Nephron (organoid): ENCODE data around the gene MAML3.

ENCODE experiments used
- H3K27ac Mint-ChIP-seq, 3 experiments: 2 replicates each; pipeline ENCODE4 v1.8.0; 2020; ENCODE audit warnings: mixed read lengths in 3 of 3, mild to moderate bottlenecking in 2 of 3, moderate library complexity in 1 of 3
- H3K27me3 Mint-ChIP-seq: 2 replicates; pipeline ENCODE4 v1.8.0; 2021; ENCODE audit warnings: low read depth, mild to moderate bottlenecking, moderate library complexity, mixed read lengths
- H3K36me3 Mint-ChIP-seq: 2 replicates; pipeline ENCODE4 v1.8.0; 2020; ENCODE audit warnings: low read depth, mixed read lengths
- H3K4me1 Mint-ChIP-seq: 2 replicates; pipeline ENCODE4 v1.8.0; 2020; ENCODE audit warnings: mixed read lengths
- H3K4me3 Mint-ChIP-seq, 3 experiments: 2 replicates each; pipeline ENCODE4 v1.8.0; 2020; ENCODE audit warnings: mild to moderate bottlenecking in 3 of 3, mixed read lengths in 3 of 3, moderate library complexity in 2 of 3
- H3K9me3 Mint-ChIP-seq: 2 replicates; pipeline ENCODE4 v1.8.0; 2020; ENCODE audit warnings: mixed read lengths
- TF ChIP-seq, protein P1 (sequence below), 3 experiments: fragments of 200-600 bp; sonication (generic); IDR thresholded peaks; one replicate each; pipeline ENCODE4 v1.5.0; 2021; ENCODE audit warnings: antibody characterized with exemption in 3 of 3; ENCODE audit not compliant: unreplicated experiment in 3 of 3

The MAML3 gene

GRCh38 chr4:139898293-139898692 lies 255.7 kb downstream of the MAML3 start:
- H3K27me3 Mint-ChIP-seq = no peaks in the 10 kb centered on the region
- H3K9me3 Mint-ChIP-seq = no peaks in the 10 kb centered on the region
- peaks cover 46% of the 10 kb centered on the region for H3K4me1 Mint-ChIP-seq
- TF ChIP-seq, protein P1, sequence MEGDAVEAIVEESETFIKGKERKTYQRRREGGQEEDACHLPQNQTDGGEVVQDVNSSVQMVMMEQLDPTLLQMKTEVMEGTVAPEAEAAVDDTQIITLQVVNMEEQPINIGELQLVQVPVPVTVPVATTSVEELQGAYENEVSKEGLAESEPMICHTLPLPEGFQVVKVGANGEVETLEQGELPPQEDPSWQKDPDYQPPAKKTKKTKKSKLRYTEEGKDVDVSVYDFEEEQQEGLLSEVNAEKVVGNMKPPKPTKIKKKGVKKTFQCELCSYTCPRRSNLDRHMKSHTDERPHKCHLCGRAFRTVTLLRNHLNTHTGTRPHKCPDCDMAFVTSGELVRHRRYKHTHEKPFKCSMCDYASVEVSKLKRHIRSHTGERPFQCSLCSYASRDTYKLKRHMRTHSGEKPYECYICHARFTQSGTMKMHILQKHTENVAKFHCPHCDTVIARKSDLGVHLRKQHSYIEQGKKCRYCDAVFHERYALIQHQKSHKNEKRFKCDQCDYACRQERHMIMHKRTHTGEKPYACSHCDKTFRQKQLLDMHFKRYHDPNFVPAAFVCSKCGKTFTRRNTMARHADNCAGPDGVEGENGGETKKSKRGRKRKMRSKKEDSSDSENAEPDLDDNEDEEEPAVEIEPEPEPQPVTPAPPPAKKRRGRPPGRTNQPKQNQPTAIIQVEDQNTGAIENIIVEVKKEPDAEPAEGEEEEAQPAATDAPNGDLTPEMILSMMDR (IDR thresholded peaks at IDR 0.05; ENCODE audit: unreplicated experiment in 3 of 3) = no peak
- peak overlapping the region in 2 of 3 experiments; percentile 4 to 51 for H3K27ac Mint-ChIP-seq
- H3K36me3 Mint-ChIP-seq = no peaks in the 10 kb centered on the region
- no peak overlapping the region for H3K4me3 Mint-ChIP-seq

DNA sequence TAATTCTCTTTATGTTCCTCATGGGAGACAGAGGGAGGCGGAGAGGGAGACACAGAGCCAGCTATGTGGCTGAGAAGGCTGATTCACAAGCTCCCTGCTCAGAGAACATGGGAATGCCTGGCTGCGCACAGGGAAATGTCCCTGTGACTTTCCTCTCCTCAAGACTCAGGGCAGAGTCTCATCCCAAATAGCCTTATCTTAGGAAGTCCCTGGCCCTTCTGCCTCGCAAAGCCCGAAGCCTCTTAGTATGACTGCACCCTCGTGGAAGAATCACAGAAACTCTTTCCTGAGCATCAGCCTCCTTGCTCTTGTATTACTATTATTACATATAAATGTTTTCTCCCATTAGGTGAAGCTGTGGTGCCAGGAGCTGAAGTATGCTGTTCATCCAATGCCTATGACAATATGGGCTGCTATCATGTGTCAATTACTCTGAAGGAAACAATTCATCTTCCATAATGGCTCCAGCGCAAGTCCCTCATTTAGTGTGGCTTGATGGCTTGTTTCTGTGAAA lies 257.8 kb downstream of the MAML3 start:
- H3K9me3 Mint-ChIP-seq = no peaks in the 10 kb centered on the region
- no peaks in the 10 kb centered on the region for H3K27me3 Mint-ChIP-seq
- peaks cover 25% of the 10 kb centered on the region for H3K4me1 Mint-ChIP-seq
- TF ChIP-seq, protein P1 (IDR thresholded peaks at IDR 0.05; ENCODE audit: unreplicated experiment in 3 of 3) = no peak
- no peak overlapping the region for H3K27ac Mint-ChIP-seq
- H3K4me3 Mint-ChIP-seq = no peak overlapping the region
- H3K36me3 Mint-ChIP-seq = no peaks in the 10 kb centered on the region

- Mint-ChIP-seq H3K4me3 (no peak overlapping the region), H3K27me3 (no peaks in the 10 kb centered on the region), H3K4me1 (peaks cover 17% of the 10 kb centered on the region), H3K27ac (no peak overlapping the region), H3K36me3 (peaks cover 18% of the 10 kb centered on the region), H3K9me3 (no peaks in the 10 kb centered on the region)
- TF ChIP-seq, protein P1 (IDR thresholded peaks at IDR 0.05; ENCODE audit: unreplicated experiment in 3 of 3) = no peak
Measured at GRCh38 chr4:139893801-139894200, 260.2 kb downstream of the MAML3 start.

GRCh38 chr4:139892973-139893736 lies 260.8 kb downstream of the MAML3 start:
- no peak overlapping the region for H3K27ac Mint-ChIP-seq
- H3K36me3 Mint-ChIP-seq = peaks cover 18% of the 10 kb centered on the region
- no peaks in the 10 kb centered on the region for H3K9me3 Mint-ChIP-seq
- H3K27me3 Mint-ChIP-seq = no peaks in the 10 kb centered on the region
- TF ChIP-seq, protein P1 (IDR thresholded peaks at IDR 0.05; ENCODE audit: unreplicated experiment in 3 of 3) = no peak
- H3K4me1 Mint-ChIP-seq = peaks cover 19% of the 10 kb centered on the region
- no peak overlapping the region for H3K4me3 Mint-ChIP-seq

- TF ChIP-seq, protein P1 (IDR thresholded peaks at IDR 0.05; ENCODE audit: unreplicated experiment in 3 of 3) = no peak
- Mint-ChIP-seq H3K36me3 (peaks cover 18% of the 10 kb centered on the region), H3K4me1 (peaks cover 31% of the 10 kb centered on the region), H3K9me3 (no peaks in the 10 kb centered on the region), H3K27me3 (no peaks in the 10 kb centered on the region), H3K27ac (peak overlapping the region in 1 of 3 experiments; percentile 47), H3K4me3 (no peak overlapping the region)
Measured at GRCh38 chr4:139890816-139891215, 263.2 kb downstream of the MAML3 start.

DNA sequence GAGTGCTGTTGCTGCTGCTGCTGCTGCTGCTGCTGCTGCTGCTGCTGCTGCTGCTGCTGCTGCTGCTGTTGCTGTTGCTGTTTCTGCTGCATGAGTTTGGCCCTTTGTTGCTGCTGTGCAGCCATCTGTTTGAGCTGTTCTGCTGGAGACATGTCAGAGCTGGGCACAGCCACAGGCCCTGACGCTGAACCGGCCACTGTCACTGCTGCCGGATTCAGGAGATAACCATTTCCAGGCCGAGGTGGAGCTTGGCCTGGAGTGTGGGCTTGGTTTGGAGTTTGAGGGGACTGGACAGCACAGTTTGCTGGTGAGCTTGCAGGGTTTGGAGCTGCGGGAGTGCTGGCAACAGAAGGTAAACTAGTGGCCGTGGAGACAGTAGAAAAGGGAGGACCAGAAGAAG lies 264.1 kb downstream of the MAML3 start:
- Mint-ChIP-seq H3K36me3 (peaks cover 18% of the 10 kb centered on the region), H3K4me3 (no peak overlapping the region)

More for the DNA sequence above, 264.1 kb downstream of the MAML3 start:
- H3K4me1 Mint-ChIP-seq = peaks cover 32% of the 10 kb centered on the region
- no peaks in the 10 kb centered on the region for H3K9me3 Mint-ChIP-seq
- H3K27me3 Mint-ChIP-seq = no peaks in the 10 kb centered on the region
- TF ChIP-seq, protein P1 (IDR thresholded peaks at IDR 0.05; ENCODE audit: unreplicated experiment in 3 of 3) = no peak
- peak overlapping the region in 2 of 3 experiments; percentile 64 to 77 for H3K27ac Mint-ChIP-seq
